ENCODE data around the gene SNX25.
A peak's percentile ranks its signal among the peaks of the same experiment; 100 is the strongest.
"Not testable (repeated sequence)": the region's sequence is repeated elsewhere in the genome, so short reads cannot be mapped to it uniquely, and the experiment has no call there.

Gene SNX25

GRCh38 chr4:185209031-185209851 lies at the start of gene SNX25:
Gene SNX25 (plus strand): TSS chr4:185209598. CDS start chr4:185209827, 229 bp downstream.
- peak; percentile 84 for DNase-seq (ENCODE audit: low spot score)

GRCh38 chr4:185165605-185166063 lies 43.8 kb upstream of the SNX25 start:
- DNase-seq (ENCODE audit: low spot score), result peak; percentile 52

- no peak for DNase-seq (ENCODE audit: low spot score)
Observed at GRCh38 chr4:185167234-185167633, 42.2 kb upstream of the SNX25 start.

- no peak for DNase-seq (ENCODE audit: low spot score)
Observed at GRCh38 chr4:185171373-185172071, 37.9 kb upstream of the SNX25 start.

- DNase-seq (ENCODE audit: low spot score), result no peak
Observed at GRCh38 chr4:185179488-185179887, 29.9 kb upstream of the SNX25 start.

- DNase-seq (ENCODE audit: low spot score), result no peak
Observed at GRCh38 chr4:185182239-185182638, 27.2 kb upstream of the SNX25 start.

- peak; percentile 82 for DNase-seq (ENCODE audit: low spot score)
Observed at GRCh38 chr4:185183622-185184281, 25.6 kb upstream of the SNX25 start.

GRCh38 chr4:185186769-185187168 lies 22.6 kb upstream of the SNX25 start:
- no peak for DNase-seq (ENCODE audit: low spot score)

- DNase-seq (ENCODE audit: low spot score), result no peak
Observed at GRCh38 chr4:185189606-185190305, 19.6 kb upstream of the SNX25 start.

- no peak for DNase-seq (ENCODE audit: low spot score)
Observed at GRCh38 chr4:185190306-185190856, 19.0 kb upstream of the SNX25 start.

GRCh38 chr4:185192059-185192458 lies 17.3 kb upstream of the SNX25 start:
- DNase-seq (ENCODE audit: low spot score), result no peak

- no peak for DNase-seq (ENCODE audit: low spot score)
Observed at GRCh38 chr4:185194924-185195888, 14.2 kb upstream of the SNX25 start.

- no peak for DNase-seq (ENCODE audit: low spot score)
Observed at GRCh38 chr4:185196437-185196836, 13.0 kb upstream of the SNX25 start.

- not testable (repeated sequence) for DNase-seq (ENCODE audit: low spot score)
Observed at GRCh38 chr4:185198189-185198588, 11.2 kb upstream of the SNX25 start.

GRCh38 chr4:185201977-185202962 lies 7.1 kb upstream of the SNX25 start:
- DNase-seq (ENCODE audit: low spot score), result peak; percentile 58

GRCh38 chr4:185202984-185203485 lies 6.4 kb upstream of the SNX25 start:
- DNase-seq (ENCODE audit: low spot score), result no peak

- DNase-seq (ENCODE audit: low spot score), result peak; percentile 86
Observed at GRCh38 chr4:185203486-185204237, 5.7 kb upstream of the SNX25 start, which contains the start of gene CFAP97. Gene CFAP97 (minus strand): TSS chr4:185204000. CDS start chr4:185191196, 12,804 bp downstream.

GRCh38 chr4:185204238-185204910 lies 5.0 kb upstream of the SNX25 start:
- DNase-seq (ENCODE audit: low spot score), result no peak
